Endodermal cell (in vitro differentiated cells): ENCODE measurements around the gene SLC25A24. TPM values are rescaled to one million over a fixed set of nuclear protein-coding genes. Genes with fewer than 3 reads are reported as not detected.
"Not testable (repeated sequence)": the region's sequence is repeated elsewhere in the genome, so short reads cannot be mapped to it uniquely, and the experiment has no call there.

Experiments used
- DNase-seq: peaks from one replicate; pipeline ENCODE4 v3.0.0-alpha.2; 2017
- H3K27ac ChIP-seq: 2 replicates; pipeline ENCODE4 v1.5.1; 2013; ENCODE audit warnings: mild to moderate bottlenecking, low read depth, low read length, moderate library complexity
- H3K27me3 ChIP-seq: 2 replicates; pipeline ENCODE4 v1.6.1; 2013; ENCODE audit warnings: mild to moderate bottlenecking, low read length, moderate library complexity; ENCODE audit not compliant: insufficient read depth, control insufficient read depth, poor library complexity, severe bottlenecking
- H3K36me3 ChIP-seq: 2 replicates; pipeline ENCODE4 v1.7.0; 2013; ENCODE audit warnings: mild to moderate bottlenecking, low read length, moderate library complexity; ENCODE audit not compliant: control insufficient read depth, insufficient read depth
- H3K4me1 ChIP-seq: one replicate; pipeline ENCODE4 v1.7.0; 2013; ENCODE audit warnings: low read length; ENCODE audit not compliant: control insufficient read depth, insufficient read depth
- H3K4me3 ChIP-seq: 2 replicates; pipeline ENCODE4 v1.5.1; 2013; ENCODE audit warnings: mild to moderate bottlenecking, low read length, moderate library complexity
- H3K9ac ChIP-seq: 2 replicates; pipeline ENCODE4 v1.6.1; 2013; ENCODE audit warnings: mild to moderate bottlenecking, low read length, moderate library complexity; ENCODE audit not compliant: poor library complexity, severe bottlenecking; ENCODE audit errors: extremely low read depth
- H3K9me3 ChIP-seq: 2 replicates; pipeline ENCODE4 v1.6.1; 2013; ENCODE audit warnings: mild to moderate bottlenecking, low read length, moderate library complexity; ENCODE audit not compliant: control insufficient read depth
- H3K27ac Mint-ChIP-seq: 2 replicates; pipeline ENCODE4 v1.8.0; 2020; ENCODE audit warnings: mixed read lengths
- H3K27me3 Mint-ChIP-seq: 2 replicates; pipeline ENCODE4 v1.8.0; 2021; ENCODE audit warnings: mild to moderate bottlenecking, mixed read lengths; ENCODE audit not compliant: insufficient read depth
- H3K36me3 Mint-ChIP-seq: 2 replicates; pipeline ENCODE4 v1.8.0; 2020; ENCODE audit warnings: low read depth, mixed read lengths
- H3K4me1 Mint-ChIP-seq: 2 replicates; pipeline ENCODE4 v1.8.0; 2020; ENCODE audit warnings: mixed read lengths
- H3K4me3 Mint-ChIP-seq: 2 replicates; pipeline ENCODE4 v1.8.0; 2020; ENCODE audit warnings: mild to moderate bottlenecking, moderate library complexity, mixed read lengths
- H3K9me3 Mint-ChIP-seq: 2 replicates; pipeline ENCODE4 v1.8.0; 2020; ENCODE audit warnings: mild to moderate bottlenecking, mixed read lengths
- WGBS, 2 experiments: methylation state at CpG; one replicate each; pipeline versions ENCODE4 v1.1.5 to v1.1.7; 2013; ENCODE audit warnings: missing lambda C conversion rate in 2 of 2, mixed read lengths in 1 of 2; ENCODE audit not compliant: insufficient coverage in 1 of 2, insufficient read length in 1 of 2; 5-methylcytosine and 5-hydroxymethylcytosine counted together
- total RNA-seq, 2 donors: library from RNA; stranded (reverse); fragmentation: NEBNext Ultra II Directional in 1 of 2; extraction: Animal tissue kit (Norgen Biotek cat#: 25700) in 1 of 2; gene quantifications; 2 replicates in 1 of 2; 3 replicates in 1 of 2; pipeline ENCODE4 v1.2.1, GENCODE V29; 2021
- TF ChIP-seq, protein P1 (sequence below): fragments of 200-600 bp; sonication (generic); conservative IDR thresholded peaks from 2 replicates; pipeline ENCODE4 v1.5.0; 2021; ENCODE audit warnings: antibody characterized with exemption, mild to moderate bottlenecking

The SLC25A24 gene
- total RNA-seq, 2 donors from 2014 or later, result 42.4 to 61.4 TPM

DNA sequence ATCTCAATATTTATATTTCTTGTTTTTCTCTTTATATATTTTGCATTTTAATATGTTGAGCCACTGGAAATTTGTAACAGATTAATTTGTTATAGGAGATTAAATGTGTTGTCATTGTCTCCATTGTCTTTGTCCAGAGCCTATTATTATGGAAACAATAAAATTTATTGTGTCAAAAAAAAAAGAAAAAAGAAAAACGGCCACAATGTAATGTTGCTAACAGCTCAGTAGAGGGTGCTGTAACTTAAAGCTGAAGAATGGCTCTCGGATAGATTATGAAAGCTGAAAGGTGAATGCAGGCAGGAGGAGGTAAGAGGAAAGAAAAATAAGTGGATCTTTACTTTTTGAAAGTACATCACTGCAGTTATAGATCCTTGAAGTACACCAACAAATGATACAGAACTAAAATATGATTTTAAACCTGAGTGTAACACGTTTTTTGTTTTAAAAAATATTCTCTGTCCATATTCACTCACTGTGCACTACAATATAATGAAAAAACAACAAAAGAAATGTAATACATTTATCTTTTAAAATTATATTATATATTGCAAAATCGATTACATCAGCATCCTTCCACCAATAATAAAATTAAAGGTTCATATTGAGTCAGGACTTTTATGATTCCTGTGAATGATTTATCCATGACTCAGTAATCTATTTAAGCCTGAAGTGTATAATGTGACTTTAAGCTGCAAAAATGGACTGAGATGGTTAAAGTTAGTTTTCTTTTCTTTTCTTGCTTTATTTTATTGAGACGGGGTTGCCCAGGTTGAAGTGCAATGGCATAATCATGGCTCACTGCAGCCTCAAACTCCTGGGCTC lies 14.7 kb upstream of the SLC25A24 start:
- H3K36me3 Mint-ChIP-seq, H3K27me3 Mint-ChIP-seq, H3K27me3 ChIP-seq, H3K4me3 Mint-ChIP-seq, H3K4me1 Mint-ChIP-seq, H3K4me3 ChIP-seq, DNase-seq, H3K27ac Mint-ChIP-seq, H3K36me3 ChIP-seq, H3K4me1 ChIP-seq, H3K9me3 ChIP-seq, H3K9me3 Mint-ChIP-seq, H3K9ac ChIP-seq, H3K27ac ChIP-seq: not testable (repeated sequence)
- 29% methylated on average over 1 of the region's 5 CpGs; no CpG with 5 or more reads in 1 of the 2 experiments for WGBS, 2 experiments
- TF ChIP-seq, protein P1, sequence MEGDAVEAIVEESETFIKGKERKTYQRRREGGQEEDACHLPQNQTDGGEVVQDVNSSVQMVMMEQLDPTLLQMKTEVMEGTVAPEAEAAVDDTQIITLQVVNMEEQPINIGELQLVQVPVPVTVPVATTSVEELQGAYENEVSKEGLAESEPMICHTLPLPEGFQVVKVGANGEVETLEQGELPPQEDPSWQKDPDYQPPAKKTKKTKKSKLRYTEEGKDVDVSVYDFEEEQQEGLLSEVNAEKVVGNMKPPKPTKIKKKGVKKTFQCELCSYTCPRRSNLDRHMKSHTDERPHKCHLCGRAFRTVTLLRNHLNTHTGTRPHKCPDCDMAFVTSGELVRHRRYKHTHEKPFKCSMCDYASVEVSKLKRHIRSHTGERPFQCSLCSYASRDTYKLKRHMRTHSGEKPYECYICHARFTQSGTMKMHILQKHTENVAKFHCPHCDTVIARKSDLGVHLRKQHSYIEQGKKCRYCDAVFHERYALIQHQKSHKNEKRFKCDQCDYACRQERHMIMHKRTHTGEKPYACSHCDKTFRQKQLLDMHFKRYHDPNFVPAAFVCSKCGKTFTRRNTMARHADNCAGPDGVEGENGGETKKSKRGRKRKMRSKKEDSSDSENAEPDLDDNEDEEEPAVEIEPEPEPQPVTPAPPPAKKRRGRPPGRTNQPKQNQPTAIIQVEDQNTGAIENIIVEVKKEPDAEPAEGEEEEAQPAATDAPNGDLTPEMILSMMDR, result peak; percentile 83

DNA sequence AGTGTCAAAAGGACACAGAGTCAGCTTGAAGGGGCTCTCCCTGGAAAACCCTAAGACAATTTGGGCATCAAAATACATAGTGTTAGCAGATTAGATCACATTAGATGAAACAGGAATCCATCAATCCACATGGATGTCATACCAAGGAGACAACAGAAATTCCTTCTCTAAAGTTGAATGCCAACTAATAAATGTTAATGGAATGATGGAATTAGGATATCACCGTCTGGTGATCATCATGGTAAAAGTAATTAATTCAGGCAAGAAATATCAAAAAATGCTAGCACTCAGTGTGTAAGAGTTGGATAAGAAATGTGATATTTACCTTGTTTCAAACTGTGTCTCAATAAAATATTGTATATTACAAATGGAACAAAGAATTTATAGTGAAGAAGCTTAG lies 10.9 kb upstream of the SLC25A24 start:
- no peak overlapping the region for H3K27ac Mint-ChIP-seq
- Histone ChIP-seq H3K4me3 (no peak overlapping the region), H3K36me3 (no peaks in the 10 kb centered on the region), H3K9ac (no peak overlapping the region), H3K27ac (no peak overlapping the region), H3K27me3 (no peaks in the 10 kb centered on the region), H3K9me3 (no peaks in the 10 kb centered on the region), H3K4me1 (peaks cover 4% of the 10 kb centered on the region)
- no peaks in the 10 kb centered on the region for H3K9me3 Mint-ChIP-seq
- H3K4me1 Mint-ChIP-seq, result no peaks in the 10 kb centered on the region
- no peak overlapping the region for H3K4me3 Mint-ChIP-seq
- no peaks in the 10 kb centered on the region for H3K36me3 Mint-ChIP-seq
- WGBS, 2 experiments, result 96% methylated on average over 1 of the region's 1 CpG; no CpG with 5 or more reads in 1 of the 2 experiments
- TF ChIP-seq, protein P1, result no peak
- peaks cover 5% of the 10 kb centered on the region for H3K27me3 Mint-ChIP-seq
- no peak for DNase-seq

DNA sequence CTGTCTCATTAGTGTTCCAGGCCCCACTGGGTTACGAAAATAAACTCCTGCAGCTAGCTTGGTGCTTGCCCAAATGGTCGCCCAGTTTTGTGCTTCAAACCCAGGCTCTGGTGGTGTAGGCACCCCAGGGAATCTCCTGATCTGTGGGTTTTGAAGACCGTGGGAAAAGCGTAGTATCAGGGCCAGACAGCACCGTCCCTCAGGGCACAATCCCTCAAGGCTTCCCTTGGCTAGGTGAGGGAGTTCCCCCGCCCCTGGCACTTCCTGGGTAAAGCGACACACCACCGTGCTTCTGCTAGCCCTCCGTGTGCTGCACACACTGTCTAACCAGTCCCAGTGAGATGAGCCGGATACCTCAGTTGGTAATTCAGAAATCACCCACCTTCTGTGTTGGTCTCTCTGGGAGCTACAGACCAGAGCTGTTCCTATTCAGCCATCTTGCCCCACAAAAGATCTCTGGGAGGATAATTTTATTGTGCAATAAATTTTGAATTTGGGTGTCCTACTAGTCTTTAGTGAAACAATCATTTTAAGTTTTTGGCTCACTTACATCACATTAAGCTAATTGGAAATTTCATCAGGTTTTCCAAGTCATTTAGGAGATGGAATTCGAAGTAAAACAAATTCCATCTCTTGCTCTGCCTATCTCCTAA lies 9.4 kb upstream of the SLC25A24 start:
- TF ChIP-seq, protein P1, result no peak
- peaks cover 4% of the 10 kb centered on the region for H3K9me3 Mint-ChIP-seq
- H3K27ac Mint-ChIP-seq, result no peak overlapping the region

More for the DNA sequence above, 9.4 kb upstream of the SLC25A24 start:
- no peaks in the 10 kb centered on the region for H3K9me3 ChIP-seq
- peaks cover 7% of the 10 kb centered on the region for H3K27me3 Mint-ChIP-seq
- no peak overlapping the region for H3K27ac ChIP-seq
- H3K36me3 Mint-ChIP-seq, result no peaks in the 10 kb centered on the region
- H3K4me1 Mint-ChIP-seq, result no peaks in the 10 kb centered on the region
- no peak for DNase-seq
- H3K9ac ChIP-seq, result no peak overlapping the region
- no peaks in the 10 kb centered on the region for H3K27me3 ChIP-seq
- H3K4me1 ChIP-seq, result peaks cover 4% of the 10 kb centered on the region
- H3K4me3 Mint-ChIP-seq, result no peak overlapping the region
- 88 to 91% methylated on average over 10 to 11 of the region's 11 CpGs for WGBS, 2 experiments
- no peak overlapping the region for H3K4me3 ChIP-seq
- H3K36me3 ChIP-seq, result no peaks in the 10 kb centered on the region
